Endometrial microvascular endothelial cells (primary cell): ENCODE results near the gene KREMEN1. TPM values are rescaled to one million over a fixed set of nuclear protein-coding genes. Genes with fewer than 3 reads are reported as not detected.

Source experiments
- in situ Hi-C: cut with HindIII; loops from 2 replicates; pipeline ENCODE4 v1.10.0; 2017; ENCODE audit warnings: low sequenced_read_pairs, low pct_unique_long_range_greater_than_20kb; ENCODE audit errors: inconsistent ontology term
- total RNA-seq: library from RNA; depleted of rRNA; stranded (reverse); fragments of >200 nt; gene quantifications from one replicate; pipeline ENCODE4 v1.2.3, GENCODE V29; 2015; ENCODE audit errors: inconsistent ontology term

KREMEN1 gene
- total RNA-seq, 1 donor from 2014 or later, result 0.28 TPM

GRCh38 chr22:29195118-29195963 is 122.5 kb downstream of the KREMEN1 start:
- in situ Hi-C loops, result no loop called here

DNA sequence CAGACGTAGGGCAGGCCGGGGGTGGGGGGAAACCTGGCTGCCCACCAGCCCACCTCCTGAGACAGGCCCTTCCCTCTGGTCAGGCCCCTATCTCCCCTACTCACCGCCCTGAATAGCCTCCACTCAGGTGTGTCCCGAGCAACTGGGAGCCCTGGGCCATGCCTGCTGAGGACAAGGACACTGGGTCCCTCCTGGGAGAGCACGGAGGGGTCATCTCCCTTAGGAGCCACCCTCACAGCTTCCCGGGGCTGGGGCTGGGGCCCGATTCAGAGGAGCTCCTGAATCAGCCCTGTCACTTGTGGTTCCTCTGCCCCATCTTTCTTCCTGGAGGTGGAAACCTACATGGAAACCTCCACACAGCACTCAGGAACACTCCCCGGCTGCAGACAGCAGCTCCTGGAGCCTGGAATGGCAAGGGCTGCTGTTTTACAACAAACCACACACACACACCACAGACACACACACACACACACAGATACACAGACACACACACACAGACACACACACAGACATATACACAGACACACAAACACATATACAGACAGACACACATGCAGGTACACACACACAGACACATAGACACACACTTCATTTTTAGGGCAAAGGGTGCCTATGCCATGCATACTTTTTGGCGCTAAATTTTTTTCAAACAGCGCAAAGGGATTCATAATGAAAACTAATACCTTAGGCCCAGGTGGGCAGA is 123.3 kb downstream of the KREMEN1 start:
- in situ Hi-C loops, result no loop called here

DNA sequence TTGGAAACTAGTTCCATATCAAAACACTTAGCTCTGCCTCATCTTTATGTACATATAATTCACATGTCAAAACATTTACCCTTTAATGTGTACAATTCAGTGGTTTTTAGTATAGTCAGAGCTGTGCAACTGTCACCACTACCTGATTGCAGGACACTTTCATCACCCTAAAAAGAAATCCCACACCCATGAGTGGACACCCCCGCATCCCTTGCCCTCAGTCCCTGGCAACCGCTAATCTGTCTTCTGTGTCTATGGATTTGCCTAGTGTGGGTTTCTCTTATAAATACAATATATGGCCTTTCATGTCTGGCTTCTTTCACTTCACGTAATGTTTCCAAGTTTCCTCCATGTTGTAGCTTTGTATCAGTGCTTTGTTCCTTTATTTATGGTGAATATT is 124.3 kb downstream of the KREMEN1 start:
- in situ Hi-C loops, result no loop called here

DNA sequence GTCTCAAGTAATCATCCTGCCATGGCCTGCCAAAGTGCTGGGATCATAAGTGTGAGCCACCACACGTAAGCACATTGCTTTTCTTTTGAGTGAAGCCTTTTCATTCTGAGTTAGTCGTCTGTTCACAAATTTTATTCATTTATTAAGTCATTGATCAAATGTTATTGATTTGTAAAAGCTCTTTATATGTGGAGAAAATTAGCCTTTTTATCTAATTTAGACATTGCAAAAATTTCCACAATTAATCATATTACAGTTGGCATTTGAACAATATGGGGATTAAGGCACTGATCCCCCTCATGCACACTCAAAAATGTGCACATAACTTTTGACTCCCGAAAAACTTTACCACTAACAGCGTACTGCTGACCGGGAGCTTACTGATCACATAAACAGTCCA is 125.4 kb downstream of the KREMEN1 start:
- in situ Hi-C loops, result no loop called here

DNA sequence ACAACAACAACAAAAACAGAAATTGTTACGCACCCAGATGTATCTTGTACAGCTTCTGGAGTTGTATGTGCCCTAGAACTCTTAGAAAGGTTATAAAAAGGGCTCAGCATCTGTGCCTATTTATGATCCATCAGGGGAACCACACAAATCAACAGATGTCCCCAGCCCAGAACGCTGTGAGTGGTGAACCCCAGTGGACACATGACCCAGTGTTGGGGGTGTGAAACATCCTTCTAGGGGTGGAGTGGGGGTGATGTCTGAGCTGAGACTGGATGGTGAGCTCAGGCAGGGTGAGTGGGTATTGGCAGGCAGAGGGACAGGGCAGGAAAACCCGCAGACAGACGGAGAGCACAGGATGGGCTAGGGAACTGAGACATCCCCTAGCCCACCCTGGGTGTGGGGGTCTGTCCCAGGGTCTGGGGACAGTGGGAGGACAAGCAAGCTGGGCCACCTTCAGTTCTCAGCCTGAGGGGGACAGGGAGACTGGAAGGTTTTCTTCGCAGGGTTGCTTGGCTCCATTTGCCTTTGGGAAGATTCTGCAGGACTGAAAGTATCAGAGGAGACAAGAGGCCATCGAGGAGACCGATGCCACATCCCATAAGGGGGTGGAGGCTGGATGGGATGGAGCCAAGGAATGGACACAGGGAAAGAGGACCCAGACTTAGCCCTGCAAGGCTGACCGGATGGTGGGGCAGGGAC is 127.0 kb downstream of the KREMEN1 start:
- in situ Hi-C loops, result no loop called here

DNA sequence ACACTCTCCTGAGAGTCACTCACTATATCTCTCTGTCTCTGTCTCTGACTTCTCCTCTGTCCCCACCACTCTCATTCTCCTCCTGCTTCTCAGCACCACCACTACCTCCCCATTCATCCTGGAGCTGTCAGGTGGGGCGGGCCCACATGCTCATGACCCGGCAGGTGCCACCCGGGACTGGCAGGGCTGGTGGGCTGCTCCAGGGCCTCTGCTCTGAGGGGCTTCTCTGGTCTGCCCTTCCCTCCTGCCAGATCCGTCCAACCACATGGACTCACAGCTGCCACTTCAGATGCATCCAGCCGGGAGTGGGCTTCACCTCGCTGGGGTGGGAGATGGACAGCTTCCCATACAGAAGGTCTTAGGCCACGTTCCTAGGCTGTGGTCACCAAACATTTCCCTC is 128.1 kb downstream of the KREMEN1 start:
- in situ Hi-C loops, result no loop called here

DNA sequence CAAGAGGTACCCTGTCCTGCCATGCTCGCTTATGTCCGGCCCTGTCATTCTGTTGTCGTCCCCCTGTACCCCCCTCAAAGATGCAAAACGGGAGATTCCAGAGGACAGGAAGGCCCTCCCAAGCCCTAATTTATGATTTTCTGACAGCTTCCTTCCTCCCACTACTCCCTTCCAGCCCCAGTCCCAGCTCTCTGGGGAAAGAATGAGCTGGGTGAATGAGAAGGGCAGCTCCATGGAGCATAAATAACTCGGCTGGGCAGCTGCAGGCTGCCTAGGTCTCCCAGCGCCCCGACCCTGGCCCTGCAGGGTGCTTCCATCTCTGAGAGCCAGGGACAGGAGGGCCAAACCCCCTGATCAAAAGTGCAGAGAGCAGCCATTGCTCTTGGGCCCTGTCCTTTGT is 128.9 kb downstream of the KREMEN1 start:
- in situ Hi-C loops, result no loop called here

GRCh38 chr22:29202212-29203192 is 129.7 kb downstream of the KREMEN1 start:
- in situ Hi-C loops, result no loop called here

DNA sequence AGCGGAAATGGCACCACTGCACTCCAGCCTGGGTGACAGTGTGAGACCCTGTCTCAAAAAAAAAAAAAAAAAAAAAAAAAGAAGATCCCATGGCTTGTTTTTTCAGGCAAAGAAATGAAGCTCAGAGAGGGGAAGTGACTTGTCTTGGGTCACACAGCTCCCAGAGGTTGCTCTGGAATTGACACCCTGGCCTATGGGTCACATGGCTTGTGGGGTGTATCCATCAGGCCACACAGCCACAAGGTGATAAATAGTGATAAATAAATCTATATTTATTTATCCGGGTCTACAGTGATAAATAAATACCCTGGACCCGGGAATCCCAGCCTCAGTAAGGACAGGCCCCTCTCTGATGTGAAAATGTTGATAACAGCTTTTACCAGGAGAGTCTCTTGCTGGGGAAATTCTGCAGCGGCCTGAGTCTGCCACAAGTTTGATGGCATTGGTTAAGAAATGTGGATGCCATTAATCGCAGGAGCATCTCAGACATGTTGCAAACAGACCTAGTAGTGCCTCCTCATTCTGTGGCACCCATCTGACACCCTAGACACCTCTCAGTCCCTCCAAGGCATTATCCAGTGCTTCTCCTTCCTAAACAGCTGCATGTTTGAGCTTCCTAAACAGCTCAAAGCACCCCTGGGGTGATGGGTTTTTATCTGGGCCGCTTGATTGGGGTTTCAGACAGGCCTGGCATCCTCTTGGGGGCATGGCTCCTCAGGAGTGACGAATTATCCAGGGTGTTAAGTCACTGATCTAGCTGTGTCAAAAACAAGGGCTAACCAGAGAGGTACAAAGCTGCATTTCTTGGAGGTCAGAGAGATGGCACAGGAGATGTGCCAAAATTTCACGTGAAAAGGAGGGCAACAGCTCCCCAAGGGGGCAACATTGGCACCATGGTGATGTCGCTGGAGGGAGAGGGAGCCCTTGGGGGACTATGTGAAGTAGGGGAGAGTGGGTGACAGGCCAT is 130.9 kb downstream of the KREMEN1 start:
- in situ Hi-C loops, result no loop called here

- in situ Hi-C loops, result no loop called here
These were observed 131.8 kb downstream of the KREMEN1 start for GRCh38 chr22:29204455-29205183.

DNA sequence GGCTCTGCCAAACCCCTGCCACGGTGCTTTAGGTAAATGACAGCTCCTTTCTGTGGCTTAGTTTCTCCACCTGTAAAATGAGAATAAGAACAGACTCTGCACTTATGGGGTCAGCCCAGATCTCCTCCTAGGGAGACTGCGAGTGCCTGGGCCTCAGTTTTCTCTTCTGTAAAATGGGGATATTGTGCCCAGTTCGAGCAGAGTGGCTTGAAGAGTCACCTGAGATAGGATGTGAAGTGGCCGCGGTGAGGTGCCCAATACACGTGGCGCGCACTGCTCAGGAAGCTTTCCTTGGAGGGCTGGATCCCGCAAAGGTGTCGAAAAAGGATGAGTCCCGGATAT is 132.4 kb downstream of the KREMEN1 start:
- in situ Hi-C loops, result no loop called here

- in situ Hi-C loops, result no loop called here
These were observed 132.9 kb downstream of the KREMEN1 start, which contains the start of gene EMID1 for GRCh38 chr22:29205594-29206371. Gene EMID1, plus strand, starts transcription at chr22:29205896. Its CDS starts 143 bp downstream, at chr22:29206039.

DNA sequence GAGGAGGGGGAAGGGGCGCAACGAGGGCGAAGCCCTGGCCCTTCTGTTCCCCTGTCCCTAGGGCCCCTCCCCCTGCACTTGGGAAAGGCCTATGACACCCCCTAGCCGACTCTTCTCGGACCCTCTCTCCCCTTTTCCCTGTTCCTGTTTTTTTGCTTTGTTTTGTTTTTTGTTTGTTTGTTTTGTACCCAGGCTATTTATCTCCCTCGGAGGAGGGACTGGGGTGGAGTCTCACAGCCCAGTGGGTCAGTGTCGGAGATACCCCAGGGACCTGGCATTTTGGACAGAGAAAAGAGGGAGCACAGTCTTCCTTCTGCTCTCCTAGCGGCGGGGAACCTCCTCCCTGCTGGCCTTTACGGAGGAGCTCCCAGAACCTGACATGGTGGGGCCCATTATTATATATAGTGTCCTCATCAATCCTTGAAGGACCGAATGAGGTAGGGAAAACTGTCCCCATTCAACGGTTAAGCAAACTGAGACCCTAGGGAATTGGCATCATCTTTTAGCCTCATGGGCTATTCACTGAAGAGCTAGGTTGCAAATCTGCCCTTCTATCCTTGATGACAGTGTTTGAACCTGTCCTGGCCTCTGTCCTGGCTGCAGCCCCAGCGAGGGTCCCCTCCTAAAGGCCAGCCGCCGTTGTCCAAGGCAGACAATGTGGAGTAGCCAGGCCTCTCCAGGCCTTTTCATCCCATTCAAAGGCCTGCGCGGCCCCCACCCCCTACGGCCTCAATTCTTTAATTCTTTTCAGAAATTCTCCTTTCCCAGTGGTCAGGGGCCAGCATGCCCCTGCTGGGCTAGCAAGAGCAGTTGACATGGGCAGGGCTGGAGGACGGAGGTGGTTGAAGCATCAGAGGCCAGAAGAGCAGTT is 133.8 kb downstream of the KREMEN1 start:
- in situ Hi-C loops, result no loop called here

GRCh38 chr22:29207243-29207550 is 134.4 kb downstream of the KREMEN1 start:
- in situ Hi-C loops, result no loop called here
